Measurements from ENCODE around the gene SCN2B. TPM values are rescaled to one million over a fixed set of nuclear protein-coding genes. Genes with fewer than 3 reads are reported as not detected.
A peak's percentile ranks its signal among the peaks of the same experiment; 100 is the strongest.
"Not testable (repeated sequence)": the region's sequence is repeated elsewhere in the genome, so short reads cannot be mapped to it uniquely, and the experiment has no call there.

Gene SCN2B
- total RNA-seq, 1 donor from 2014 or later: 5.8 TPM

GRCh38 chr11:118206391-118207031, 30.1 kb upstream of the SCN2B start:
- DNase-seq: no peak

- no peak for DNase-seq
Measured at GRCh38 chr11:118205606-118206378, 29.4 kb upstream of the SCN2B start.

GRCh38 chr11:118202599-118203422, 26.4 kb upstream of the SCN2B start:
- DNase-seq: no peak

- DNase-seq: no peak
Measured at GRCh38 chr11:118201966-118202365, 25.5 kb upstream of the SCN2B start.

GRCh38 chr11:118200901-118201680, 24.7 kb upstream of the SCN2B start:
- no peak for DNase-seq

- DNase-seq: no peak
Measured at GRCh38 chr11:118200497-118200896, 24.1 kb upstream of the SCN2B start.

GRCh38 chr11:118199135-118199534, 22.7 kb upstream of the SCN2B start:
- DNase-seq: no peak

GRCh38 chr11:118198370-118198769, 21.9 kb upstream of the SCN2B start:
- DNase-seq: peak; percentile 36

- peak; percentile 64 for DNase-seq
Measured at GRCh38 chr11:118194835-118195627, 18.6 kb upstream of the SCN2B start.

GRCh38 chr11:118193910-118194566, 17.6 kb upstream of the SCN2B start:
- no peak for DNase-seq

GRCh38 chr11:118192817-118193216, 16.4 kb upstream of the SCN2B start:
- not testable (repeated sequence) for DNase-seq

GRCh38 chr11:118190942-118191506, 14.6 kb upstream of the SCN2B start:
- not testable (repeated sequence) for DNase-seq

GRCh38 chr11:118186346-118187107, 10.1 kb upstream of the SCN2B start:
- DNase-seq: no peak

GRCh38 chr11:118184784-118185579, 8.5 kb upstream of the SCN2B start:
- no peak for DNase-seq

GRCh38 chr11:118183691-118184090, 7.3 kb upstream of the SCN2B start:
- not testable (repeated sequence) for DNase-seq

GRCh38 chr11:118180300-118180703, 3.9 kb upstream of the SCN2B start:
- peak; percentile 92 for DNase-seq

- DNase-seq: no peak
Measured at GRCh38 chr11:118176778-118177134, 317 bp upstream of the SCN2B start.

- no peak for DNase-seq
Measured at GRCh38 chr11:118175031-118175992, 1.1 kb downstream of the SCN2B start.
